Omental fat pad (tissue), 4 donors: ENCODE measurements around the gene NCAM1. TPM values are rescaled to one million over a fixed set of nuclear protein-coding genes. Genes with fewer than 3 reads are reported as not detected.

Source experiments
- ATAC-seq: fragments of 150-250 bp; one replicate; pipeline ENCODE4 v1.9.1; 2016; ENCODE audit warnings: mild to moderate bottlenecking, moderate library complexity; ENCODE audit not compliant: low FRiP score
- DNase-seq: peaks from one replicate; pipeline ENCODE4 v3.0.0-alpha.2; 2019; ENCODE audit warnings: low spot score
- total RNA-seq, 4 donors: library from RNA; depleted of rRNA; stranded (reverse); fragments of >200 nt; gene quantifications; one replicate each; pipeline ENCODE4 v1.1.0, GENCODE V29; 2016
- TF ChIP-seq, protein P1 (sequence below), 3 donors: fragments of 450-650 bp; IDR thresholded peaks; one replicate each; pipeline ENCODE4 v1.5.1; 2016 to 2017; ENCODE audit warnings: antibody characterized with exemption in 3 of 3, mild to moderate bottlenecking in 3 of 3, moderate library complexity in 2 of 3

Gene NCAM1
- total RNA-seq, 4 donors from 2014 or later, result 3.8 to 10.9 (median 7.9) TPM

DNA sequence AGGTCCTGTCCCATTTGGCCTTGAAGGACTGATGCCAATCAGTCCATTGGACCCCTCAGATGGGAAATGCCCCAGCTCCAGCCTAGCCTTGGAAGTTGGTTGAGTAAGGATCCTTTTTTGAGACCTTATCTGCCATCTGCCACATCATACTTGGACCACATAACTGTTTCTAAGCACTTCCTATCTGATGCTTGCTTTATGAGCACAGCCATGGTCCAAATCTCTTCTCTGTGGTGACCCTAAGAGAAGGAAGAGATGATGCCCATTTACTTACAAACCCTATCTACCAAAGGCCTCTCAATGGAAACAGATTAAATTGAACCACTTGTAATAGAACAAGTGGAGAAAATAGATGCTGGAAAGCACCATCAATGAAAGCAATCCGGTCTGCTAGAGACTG, 299.3 kb downstream of the NCAM1 start:
- ATAC-seq (no peak), DNase-seq (no peak)
- TF ChIP-seq, protein P1, sequence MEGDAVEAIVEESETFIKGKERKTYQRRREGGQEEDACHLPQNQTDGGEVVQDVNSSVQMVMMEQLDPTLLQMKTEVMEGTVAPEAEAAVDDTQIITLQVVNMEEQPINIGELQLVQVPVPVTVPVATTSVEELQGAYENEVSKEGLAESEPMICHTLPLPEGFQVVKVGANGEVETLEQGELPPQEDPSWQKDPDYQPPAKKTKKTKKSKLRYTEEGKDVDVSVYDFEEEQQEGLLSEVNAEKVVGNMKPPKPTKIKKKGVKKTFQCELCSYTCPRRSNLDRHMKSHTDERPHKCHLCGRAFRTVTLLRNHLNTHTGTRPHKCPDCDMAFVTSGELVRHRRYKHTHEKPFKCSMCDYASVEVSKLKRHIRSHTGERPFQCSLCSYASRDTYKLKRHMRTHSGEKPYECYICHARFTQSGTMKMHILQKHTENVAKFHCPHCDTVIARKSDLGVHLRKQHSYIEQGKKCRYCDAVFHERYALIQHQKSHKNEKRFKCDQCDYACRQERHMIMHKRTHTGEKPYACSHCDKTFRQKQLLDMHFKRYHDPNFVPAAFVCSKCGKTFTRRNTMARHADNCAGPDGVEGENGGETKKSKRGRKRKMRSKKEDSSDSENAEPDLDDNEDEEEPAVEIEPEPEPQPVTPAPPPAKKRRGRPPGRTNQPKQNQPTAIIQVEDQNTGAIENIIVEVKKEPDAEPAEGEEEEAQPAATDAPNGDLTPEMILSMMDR (IDR thresholded peaks at IDR 0.05), result no peak

DNA sequence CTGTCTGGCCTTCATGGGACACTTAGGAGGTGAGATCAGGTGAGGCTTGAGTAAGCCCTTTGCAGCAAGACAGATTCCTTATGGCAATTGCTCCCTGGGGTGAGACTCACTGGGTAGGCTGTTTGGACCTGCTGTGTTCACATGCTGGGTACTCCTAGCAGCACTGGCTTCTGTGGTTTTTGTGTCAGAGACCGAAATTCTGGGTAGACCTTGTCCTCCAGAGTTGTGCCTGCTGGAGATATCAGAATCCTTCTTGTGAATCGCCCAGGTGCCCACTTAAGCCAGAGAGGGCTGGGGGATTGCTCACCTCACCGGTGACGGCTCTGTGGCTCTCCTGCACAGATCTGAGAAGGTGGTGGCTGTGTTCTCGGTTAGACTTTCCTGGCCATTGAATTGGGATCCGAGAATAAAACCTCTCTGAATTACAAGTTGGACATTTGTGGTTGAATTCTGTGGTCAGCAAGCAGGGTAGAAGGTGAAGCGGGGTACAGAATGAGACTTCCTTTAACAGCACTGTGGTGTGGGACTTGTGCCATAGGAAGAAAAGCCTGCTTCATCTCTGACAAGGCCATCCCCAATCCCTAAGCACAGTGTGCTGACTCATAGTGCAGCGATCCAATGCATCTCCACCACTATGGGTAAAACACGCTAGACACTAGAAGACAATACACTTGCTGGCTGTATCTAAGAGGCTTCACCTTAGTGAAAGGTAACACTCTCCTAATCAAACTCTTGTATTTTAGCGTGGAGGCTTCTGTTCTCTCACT, 300.7 kb downstream of the NCAM1 start:
- DNase-seq, result no peak
- ATAC-seq, result no peak
- TF ChIP-seq, protein P1 (IDR thresholded peaks at IDR 0.05), result no peak

DNA sequence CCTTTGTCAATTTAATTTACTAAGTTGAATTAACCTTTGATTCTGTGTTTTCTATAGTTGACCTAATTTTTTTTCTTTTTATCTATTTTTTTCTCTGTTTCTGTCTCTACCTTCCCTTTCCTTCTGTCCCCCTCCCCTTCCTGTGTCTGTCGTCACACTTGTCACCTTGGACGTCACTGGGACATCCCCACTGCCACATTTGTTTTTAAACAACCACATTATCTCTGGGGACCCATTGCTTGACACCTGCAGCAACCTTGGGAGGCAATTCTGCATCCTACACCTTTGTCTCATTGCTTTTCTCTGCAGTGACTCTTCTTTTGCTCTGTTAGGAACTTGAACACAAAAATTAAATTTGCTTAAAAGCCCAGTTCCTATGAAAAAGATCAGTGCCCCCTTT, 301.4 kb downstream of the NCAM1 start:
- ATAC-seq (no peak), DNase-seq (no peak)
- TF ChIP-seq, protein P1 (IDR thresholded peaks at IDR 0.05), result no peak

DNA sequence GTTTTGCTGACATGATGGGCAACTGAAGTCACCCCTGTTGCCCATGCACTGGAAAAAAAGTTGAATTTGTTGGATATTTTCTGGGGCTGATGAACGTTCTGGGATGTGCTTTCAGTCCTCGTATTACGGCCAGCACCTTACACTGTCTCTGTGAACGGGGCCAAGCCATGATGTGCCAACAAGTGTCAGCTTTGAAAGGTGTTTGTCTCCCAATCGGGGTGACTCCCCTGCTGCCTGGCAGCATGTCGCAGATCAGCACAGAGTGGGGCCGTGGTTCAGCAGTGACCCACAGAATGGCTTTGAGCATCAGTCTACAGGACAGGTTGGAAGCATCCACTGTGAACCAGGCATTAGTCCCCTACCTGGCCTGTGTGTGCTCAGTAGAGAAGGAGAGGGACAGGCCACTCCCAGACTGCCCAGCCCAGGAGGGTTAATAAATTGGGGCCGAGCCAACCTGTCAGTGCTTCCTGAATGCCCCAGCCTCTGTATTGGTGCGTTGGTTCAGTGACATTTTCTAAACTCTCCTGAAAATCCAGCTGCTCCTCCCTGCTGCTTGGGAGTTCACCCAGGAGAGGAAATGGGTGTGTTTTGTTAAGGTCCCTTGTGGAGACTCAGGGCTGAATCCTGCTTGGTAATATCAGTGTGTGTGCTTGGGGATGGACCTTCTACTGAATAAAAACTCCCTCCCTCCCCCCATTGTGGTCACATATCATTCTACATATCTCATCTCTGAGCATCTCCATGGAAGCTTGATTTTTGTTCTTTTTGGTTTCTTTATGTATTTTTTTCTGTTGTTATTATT, 302.4 kb downstream of the NCAM1 start:
- DNase-seq, result no peak
- TF ChIP-seq, protein P1 (IDR thresholded peaks at IDR 0.05), result no peak
- ATAC-seq, result no peak

DNA sequence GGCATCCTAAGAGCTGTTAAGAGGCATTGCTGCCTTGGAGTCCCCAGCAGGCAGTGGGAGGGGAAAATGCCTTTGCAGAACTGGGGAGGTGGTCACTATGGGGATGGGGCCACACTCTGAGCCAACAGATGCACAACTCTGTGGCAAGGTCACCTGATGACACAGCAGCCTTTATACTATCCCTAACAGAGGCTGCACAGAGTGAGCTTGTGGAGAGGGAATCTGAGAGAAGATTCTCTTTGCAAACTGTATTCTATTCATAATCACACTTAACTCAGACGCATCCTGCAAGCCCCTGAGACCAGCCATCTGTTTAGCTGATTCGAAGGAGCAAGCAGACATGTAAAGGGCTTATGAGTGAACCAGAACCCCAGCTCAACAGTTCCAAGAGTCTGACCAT, 304.1 kb downstream of the NCAM1 start:
- DNase-seq, result no peak
- TF ChIP-seq, protein P1 (IDR thresholded peaks at IDR 0.05), result no peak

DNA sequence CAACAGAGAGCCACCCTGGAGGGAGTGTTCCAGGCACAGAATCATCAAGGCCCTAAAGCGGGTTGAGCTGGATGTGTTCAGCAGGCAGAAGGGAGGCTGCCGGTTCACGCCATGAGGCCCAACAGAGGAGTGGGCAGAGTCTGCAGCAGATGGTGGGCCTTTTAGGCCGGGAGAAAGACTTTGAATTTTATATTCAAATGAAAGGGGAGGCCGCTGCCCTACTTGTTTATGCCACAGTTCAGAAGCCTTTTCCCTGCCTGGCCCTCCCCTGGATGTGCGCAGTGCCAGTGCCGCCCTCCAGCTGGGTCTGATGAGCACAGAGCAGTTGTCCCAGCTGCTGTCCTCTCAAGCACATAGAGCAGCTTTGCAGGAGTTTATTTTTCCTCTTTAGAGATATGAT, 306.3 kb downstream of the NCAM1 start:
- DNase-seq, result no peak
- ATAC-seq, result no peak
- TF ChIP-seq, protein P1 (IDR thresholded peaks at IDR 0.05), result no peak

More for the DNA sequence above, 304.1 kb downstream of the NCAM1 start:
- no peak for ATAC-seq
